HG03521 (cell line): Measurements from ENCODE around the gene TUBB1.
"Not testable (repeated sequence)": the region's sequence is repeated elsewhere in the genome, so short reads cannot be mapped to it uniquely, and the experiment has no call there.

Source experiments
- ATAC-seq: cut with Tn5 transposase; IDR thresholded peaks from one replicate; pipeline ENCODE4 v1.9.1; 2021; ENCODE audit warnings: mild to moderate bottlenecking, moderate library complexity; ENCODE audit not compliant: unreplicated experiment

Gene TUBB1

DNA sequence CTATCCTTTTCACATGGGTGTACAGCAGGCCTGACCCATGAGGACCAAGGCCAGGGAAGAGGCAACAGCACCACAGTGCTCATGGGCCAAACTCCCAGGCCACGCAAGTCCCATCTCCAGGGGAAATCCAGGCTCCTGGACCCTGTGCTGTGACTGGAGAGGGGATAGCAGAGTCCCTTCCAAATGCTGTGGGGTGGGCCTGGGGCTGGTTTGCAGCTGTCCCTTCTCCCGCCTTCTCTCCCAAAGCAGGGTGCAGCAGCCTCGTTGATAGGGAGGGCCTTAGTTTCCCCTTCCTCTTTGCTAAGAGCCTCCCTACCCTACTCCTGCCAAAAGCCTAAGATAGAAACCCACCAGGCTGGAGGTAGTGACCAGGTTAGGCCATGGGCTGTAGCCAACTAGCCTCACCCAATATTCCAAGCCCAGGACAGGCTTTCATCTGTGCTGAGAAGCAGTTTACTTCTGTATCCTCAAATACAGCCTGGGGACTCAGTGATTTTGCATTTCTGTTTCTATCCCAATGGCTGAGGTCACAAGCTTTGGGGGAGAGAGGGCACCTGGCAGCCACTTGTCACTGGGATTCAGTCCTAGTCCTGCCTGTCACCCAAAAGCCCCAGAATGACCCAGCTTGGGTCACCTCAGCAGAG, 13.6 kb upstream of the TUBB1 start:
- no peak for ATAC-seq

DNA sequence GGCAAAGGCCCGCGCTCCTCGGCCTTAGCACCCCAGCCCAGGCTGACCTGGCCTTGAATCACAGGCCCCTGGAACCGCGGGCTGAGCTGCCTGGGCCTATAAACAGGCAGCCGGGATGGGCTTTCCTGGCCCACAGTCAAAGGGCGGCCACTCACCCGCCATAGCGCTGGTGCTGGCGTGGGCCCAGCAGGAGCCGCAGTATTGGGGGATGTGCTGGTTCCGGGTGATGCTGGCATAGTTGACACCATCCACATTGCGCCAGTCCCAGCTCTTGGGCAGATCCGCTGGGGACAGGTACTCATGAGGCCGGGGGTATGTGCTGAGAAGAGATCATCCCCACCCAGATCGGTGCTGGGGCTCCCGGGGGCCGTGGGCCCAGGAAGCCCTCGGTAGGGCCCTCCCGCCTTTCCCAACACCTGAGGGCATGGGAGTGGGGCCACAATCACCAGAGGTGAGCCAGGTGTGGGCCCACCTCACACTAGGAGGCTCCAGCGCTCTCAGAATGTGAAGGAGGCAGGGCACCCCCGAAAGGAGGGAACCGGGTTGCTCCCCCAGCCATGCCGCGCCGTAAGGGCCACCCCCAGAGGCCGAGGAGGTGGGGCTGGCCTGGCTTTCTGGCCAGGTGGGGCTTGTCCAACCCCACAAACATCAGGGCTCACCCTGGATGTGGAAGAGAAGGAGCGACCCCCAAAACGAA, 12.9 kb upstream of the TUBB1 start:
- ATAC-seq: no peak

DNA sequence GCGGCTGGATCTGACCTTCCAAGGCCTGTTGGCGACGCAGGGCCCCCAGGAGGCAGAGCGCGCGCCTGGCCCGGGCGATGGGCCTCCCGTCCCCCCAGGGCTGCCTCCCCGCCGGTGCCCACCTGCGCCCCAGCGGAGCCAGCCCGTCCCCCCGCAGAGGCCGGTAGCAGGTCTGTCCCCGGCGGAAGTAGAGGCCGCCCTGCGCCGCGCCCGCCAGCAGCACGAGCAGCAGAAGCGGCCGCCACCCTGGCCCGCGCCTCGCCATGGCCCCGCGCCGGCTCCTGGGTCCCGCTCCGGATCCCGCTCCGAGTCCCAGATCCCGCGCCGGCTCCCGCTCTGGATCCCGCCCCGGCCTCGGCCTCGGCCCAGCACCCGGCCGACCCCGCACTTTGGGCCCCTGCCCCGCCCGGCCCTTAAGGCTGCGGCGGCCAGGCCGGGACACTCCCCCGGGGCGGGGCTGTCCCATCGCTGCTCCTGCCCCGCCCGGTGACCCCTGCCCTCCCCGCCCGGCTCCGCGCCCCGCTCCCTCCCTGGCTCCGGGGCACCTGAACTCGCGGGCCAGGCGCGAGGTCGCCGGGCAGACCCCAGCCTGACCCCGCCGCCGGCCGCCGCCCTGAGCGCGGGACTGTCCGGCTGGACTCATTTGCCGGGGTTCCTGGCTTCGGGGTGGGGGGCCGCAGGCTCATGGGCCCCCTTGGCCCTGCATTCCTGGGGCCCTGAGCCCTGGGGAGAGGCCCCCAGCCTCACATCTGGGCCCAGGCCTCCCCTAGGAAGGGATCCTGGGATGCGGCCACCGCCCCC, 12.2 kb upstream of the TUBB1 start, which contains the start of gene CTSZ:
TSS of gene CTSZ (minus strand) at position 391 of the 801 bp plus-strand sequence. CDS start at position 265, 126 bp downstream.
- ATAC-seq: no peak

DNA sequence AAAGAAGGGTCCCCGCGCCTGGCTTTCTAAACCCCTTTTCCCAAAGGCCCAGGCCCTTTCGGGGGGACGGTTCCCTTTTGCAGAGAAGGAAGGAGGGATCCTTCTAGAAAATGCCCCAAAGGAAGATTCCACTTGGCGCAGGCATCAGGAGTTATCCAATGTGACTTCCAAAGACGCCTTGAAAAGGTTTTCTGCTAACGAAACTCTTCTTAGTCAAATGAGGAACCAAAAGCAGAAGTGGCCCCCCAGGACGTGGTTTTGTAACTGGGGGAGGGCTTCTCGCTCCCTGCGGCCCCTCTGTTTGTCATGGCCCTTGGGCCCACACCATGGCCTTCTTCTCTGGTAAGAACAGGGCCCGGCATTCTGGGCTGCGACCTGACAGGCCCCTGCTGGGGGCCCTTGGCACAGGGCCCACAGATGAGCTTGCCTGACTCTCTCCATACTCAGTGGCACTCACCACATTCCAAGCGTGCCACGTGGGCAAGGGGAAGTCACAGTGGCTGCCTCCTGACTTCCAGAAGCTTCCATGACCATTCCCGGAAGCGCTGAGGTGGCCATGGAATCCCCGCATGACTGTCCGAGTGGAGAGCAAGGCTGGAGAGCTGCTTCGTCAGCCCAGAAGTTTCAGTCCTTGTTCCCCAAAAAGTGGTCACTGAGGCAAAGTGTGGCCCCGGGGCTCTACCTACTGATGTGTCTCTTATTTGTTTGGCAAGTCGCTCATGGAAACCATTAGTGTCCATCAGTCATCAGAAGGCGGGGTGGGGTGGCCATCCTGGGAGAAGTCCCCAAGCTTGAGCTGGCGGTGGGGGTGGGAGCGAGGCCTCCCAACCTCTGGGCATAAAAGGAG, 11.3 kb upstream of the TUBB1 start:
- ATAC-seq: peak; percentile 24

DNA sequence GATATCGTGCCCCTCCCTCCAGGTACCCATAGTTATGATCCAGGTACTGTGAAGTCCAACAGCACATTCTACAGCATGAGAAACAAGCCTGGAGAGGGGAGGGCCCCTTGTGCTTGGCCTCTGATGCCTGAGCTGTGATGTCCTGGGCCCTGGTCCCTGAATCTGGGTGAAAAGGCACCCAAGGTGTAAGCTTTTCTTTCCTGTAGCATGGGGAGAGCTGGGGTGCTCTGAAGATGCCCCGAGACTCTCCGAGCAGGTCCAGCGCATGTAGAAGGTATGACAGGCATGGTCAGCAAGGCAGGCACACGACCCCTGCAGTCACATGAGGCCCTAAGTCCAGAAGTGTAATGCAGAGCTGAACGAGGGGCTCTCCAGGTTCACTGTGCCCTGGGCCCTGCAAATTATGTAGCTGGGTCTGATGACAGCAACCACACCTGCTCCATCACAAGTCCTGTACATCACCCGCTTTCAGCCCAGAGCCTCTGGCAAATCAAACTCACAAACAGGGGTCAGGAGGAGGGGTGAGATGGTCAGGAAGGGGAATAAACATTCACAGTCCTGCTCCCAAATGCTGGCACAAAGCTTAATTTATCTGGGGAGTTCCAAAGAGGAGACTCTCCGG, 10.4 kb upstream of the TUBB1 start:
- no peak for ATAC-seq

DNA sequence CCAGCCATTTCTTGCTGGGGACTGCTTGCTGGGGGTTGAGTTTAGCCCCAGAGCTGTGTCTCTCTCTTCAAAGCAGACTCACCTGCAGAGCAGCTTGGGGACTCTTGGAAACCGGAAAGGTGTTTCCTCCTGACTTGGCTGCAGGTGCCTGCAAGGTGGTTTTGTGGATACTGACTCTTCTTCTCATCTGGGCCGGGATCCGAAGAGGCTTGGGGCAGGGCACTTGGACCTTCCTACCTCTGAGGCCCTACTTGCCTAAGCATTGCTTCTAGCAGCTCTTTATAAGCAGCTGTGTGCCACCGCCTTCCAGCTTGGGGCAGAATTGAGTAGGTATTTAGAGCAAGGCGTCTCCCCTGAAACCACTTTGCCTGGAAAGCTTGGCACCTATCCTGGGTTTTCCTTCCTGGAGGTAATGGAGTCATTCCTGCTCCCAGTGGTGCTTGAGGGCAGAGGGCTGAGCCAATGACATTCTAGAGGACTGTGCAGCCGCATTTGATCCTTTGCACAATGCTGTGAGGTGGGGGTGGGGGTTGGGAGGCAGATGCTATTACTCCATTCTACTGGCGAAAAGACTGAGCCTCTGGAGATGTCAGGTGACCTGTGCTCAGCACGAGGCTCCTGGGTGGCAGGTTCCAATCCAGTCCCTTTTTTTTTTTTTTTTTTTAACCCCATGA, 8.8 kb upstream of the TUBB1 start:
- no peak for ATAC-seq

DNA sequence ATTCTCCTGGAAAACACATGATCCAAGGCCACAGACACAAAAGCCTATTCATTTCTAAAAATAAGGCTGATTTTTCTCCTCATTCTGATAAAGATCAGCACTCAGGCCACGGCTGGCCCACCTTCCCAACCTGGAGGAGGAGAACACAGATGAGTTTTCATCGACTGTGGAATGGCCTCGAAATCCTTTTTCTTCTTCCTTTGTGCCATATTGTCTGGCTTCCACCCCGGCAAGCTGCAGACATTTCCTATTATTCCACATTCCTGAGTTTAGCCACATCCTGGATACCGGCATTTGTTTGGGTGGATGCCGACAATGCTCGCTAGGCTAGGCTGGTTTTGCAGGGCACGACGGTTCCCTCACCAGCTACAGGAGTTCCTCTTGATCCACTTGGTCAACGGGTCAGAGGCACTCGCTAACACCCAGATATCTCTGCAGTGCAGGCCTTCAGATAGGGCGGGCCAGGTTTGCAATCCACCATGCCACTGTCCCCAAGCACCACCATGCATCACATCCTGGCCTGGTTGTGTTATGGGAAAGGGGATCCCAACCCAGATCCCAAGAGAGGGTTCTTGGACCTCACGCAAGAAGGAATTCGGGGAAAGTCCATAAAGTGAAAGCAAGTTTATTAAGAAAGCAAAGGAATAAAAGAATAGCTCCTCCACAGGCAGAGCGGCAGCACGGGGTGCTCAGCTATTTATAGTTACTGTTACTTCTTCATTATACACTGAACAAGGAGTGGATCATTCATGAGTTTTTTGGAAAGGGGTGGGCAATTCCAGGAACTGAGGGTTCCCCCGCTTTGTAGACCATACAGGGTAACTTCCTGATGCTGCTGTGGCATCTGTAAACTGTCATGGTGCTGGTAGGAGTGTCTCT, 8.0 kb upstream of the TUBB1 start:
- no peak for ATAC-seq

DNA sequence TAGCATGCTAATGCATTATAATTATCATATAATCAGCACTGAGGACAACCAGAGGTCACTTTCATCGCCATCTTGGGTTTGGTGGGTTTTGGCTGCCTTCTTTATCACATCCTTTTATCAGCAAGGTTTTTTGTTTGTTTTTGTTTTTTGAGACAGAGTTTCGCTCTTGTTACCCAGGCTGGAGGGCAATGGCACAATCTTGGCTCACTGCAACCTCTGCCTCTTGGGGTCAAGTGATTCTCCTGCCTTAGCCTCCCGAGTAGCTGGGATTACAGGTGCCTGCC, 7.4 kb upstream of the TUBB1 start:
- not testable (repeated sequence) for ATAC-seq

DNA sequence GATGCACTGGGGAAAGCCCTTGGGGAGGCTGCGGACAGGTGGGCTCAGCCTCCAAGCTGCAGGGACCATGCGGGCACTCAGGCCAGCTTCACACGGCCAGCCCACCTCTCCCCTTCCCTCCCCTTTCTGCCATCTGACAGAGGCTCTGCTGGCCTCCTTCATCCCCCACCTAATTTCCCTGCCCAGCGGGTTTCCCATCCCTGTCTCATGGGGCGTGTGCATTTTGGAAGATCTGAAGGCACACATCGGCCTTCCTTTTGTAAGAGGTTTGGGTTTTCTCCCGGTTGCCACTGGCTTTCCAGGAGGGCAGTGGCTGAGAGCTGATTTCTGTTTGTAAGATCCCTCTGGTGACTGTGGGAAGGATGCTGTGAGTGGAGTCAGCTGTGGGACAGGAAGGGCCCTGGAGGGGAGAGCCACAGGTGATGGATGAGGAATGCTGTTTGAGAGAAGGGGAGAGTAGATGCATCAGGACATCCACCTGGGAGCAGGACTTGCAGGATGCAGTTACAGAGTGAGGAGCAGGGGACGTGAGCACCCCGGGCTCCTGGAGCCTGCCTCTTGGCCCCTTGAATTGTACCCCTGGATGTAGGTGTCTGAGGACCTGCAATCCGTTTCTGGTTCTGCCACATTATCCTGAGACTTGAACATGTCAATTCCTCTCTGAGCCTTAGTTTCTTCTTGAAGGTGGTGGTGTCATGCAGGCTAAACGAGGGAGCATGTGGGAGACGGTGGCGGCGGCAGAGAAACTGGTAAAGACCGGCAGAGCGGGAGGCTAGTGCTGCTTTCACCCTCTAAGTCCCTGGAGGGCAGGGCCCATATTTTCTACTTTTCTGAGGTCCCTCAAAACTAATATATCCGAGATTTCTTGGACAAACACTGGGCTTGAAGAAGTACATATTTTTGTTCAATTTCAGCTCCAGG, 5.9 kb upstream of the TUBB1 start:
- ATAC-seq: no peak

DNA sequence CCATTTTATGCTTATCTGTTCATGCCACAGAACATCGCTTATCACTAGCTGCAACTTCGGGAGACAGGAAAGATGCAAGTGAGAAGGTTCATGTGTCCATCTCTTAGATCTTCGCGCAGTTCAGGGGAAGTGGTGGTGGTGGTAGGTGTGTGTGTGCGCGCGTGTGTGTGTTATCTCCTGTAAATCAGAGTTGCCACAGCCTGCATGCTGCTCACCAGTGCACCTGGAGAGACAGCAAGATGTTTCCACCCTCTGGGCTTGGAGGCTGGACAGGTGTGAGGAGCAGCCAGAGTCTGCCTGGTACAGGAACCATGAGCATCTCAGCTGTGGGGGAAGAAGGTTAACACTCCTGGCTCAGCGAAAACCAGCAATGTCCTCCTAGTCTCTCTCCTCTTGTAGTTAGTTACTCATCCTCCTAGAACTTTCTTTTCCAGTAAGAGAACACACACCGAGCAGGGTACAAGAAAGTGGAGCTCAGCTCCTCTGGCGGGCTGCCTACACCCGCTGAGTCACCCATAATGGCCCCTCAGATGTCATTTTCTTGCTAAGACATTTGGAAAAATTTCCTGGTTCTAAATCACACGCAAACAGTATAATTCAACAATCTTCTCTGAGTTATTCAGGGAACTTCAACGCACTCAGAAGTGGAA, 5.1 kb upstream of the TUBB1 start:
- ATAC-seq: no peak

DNA sequence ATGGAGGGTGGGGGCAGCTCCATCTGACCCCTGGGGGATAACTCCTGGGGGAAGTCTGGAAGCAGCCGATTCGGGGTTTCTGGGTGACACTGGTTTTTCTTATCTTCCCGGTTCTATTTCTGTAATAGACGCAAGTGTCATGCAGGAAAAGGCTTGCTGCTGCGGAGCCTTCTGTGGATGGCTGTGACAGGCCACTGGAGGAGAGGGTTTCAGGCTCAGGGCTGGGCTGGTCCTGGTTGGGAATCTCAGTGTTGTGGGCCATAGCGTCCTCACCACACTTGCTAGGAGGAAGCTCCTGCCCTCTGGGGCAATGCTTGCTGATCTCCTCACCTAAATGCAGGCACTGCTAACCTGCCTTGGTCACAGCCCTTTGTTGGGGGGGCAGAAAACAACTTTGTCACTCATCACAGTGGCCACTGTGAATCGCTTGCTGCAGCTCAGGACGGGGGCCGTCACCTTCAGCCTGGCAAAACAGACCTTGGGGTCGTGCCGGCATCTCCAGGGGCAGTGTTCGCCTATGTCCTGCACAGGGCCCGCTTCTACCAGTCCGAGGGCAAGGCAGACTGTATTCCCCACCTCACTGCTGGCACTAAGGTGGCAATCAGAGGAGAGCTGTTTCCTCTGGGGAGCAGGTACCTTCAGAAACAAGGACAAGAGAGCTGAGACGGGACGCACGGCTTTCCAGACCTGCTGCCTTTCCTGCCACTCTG, 4.4 kb upstream of the TUBB1 start:
- no peak for ATAC-seq

DNA sequence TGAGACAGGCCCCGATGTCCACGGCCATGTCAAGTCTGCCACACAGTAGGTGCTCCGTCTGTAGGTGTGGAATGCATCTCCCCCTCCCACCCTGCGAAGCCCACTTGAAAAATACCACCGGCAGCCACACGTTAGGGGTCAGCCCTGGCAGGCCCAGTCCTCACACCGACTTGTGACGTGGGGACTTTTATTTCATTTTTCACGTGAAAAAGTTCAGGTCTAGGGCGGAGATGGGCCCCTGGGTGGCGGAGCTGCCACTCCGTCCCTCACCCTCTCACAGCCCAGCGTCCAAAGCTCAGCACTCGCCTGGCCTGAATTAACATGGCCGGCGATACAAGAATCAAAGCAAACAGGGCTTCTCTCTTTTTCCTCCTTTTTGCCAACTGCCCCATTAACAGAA, 3.8 kb upstream of the TUBB1 start:
- no peak for ATAC-seq

DNA sequence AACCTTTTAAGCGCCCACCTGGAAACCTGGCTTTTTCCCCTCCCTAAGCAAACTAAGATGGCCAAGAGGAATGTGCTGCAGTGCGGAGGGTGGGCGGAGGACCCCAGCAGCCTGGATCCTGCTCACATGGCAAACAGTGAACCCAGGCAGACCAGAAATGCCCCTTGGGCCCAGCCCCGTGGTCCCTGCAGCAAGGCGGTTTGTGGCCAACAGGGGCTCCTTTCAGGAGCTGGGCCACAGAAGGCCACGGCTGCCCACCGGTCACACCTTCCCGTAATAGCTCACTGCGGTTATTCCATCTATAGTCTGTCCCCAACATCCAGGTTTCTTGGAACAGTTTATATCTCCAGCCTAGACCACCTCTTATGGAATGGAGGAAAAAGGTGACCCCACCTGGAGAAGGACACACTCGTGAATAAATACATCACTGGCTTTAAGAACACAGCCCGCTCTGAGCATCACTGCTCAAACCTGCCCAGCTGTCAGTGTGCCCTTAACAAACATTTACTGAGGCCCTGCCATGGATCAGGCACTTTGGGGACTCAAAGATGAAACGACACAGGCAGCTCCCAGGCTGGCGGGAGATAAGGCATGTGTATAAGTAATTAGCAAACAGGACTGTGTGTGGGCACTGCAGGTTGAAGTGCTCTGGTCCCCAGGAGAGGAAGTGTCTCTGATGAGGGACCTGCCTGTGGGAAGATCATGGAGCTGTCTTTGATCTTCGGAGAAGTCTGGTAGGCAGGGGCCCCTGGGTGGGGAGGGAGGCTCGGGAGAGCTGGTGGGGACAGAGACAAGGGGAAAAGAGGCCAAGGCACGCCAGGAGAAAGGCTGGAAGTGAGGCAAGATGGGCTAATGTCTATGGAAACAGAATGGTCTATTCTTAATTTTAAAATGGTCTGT, 3.2 kb upstream of the TUBB1 start:
- ATAC-seq: no peak

DNA sequence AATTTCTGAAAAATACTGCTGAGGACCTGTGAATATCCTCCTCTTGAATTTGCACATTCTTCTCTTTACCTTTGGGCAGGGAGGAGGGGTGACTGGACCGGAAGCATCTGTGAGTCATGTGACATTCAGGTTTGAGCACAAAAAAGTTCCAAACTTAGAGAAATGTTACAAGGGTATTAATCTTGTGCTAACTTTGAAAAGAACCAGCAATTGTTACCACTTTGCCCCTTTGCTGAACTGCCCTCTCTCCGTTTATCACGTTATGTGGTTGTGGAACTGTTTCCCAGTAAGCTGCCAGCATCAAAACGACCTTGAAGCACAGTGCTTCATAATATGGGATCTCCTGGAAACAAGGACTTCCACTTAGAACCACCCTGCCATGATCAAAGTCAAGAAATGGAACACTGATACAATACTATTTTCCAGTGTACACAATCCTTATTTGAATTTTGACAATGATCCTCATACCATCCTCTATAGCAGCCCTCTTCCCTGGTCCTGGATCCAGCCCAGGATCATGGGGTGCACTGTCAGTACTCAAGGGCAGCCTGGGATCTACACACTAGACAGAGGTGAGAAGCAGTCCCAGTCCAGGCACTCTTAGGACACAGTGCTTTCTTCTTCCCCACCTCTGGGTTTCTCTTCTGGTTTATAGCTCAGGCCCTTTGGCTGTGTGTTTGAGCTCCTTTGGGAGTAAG, 2.3 kb upstream of the TUBB1 start:
- no peak for ATAC-seq

DNA sequence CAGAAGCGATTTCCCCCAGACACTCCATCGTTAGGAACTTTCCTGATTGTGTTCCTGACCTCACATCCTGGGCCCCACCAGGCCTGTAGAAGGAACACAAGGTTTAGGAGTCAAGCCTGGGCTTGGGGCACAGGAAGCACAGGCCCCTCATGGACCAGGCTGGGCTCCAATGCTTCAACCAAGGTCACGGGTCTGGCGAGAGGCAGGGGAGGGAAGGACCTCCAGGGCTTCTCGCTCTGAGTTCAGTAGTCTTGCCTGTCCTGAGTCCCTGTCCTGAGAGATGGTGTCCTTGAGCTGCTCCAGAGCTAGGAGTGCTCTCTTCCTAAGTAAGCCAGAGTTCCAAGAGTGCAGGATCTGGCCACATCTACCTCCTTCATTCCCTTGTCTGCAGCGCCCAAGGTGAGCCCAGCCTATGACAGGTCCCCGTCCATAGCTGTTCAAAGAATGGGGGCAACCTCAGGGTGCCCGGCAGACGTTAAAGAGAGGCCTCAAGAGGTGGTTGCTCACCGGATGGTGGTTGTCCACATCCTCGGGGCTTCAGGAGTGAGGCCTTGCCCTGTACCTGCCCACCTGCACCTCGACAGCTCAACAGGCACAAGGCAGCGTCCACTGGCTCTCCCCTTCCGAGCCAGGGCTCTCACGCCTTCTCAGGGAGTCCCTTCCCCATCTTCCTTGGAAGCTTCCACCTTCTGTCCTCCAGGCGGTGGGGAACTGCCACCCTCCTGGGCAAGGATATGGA, 1.6 kb upstream of the TUBB1 start:
- ATAC-seq: no peak
